Measurements from ENCODE around the gene ROBO2.

GRCh38 chr3:77244981-77245380 lies 205.1 kb downstream of the ROBO2 start:
- TF ChIP-seq, protein P1, sequence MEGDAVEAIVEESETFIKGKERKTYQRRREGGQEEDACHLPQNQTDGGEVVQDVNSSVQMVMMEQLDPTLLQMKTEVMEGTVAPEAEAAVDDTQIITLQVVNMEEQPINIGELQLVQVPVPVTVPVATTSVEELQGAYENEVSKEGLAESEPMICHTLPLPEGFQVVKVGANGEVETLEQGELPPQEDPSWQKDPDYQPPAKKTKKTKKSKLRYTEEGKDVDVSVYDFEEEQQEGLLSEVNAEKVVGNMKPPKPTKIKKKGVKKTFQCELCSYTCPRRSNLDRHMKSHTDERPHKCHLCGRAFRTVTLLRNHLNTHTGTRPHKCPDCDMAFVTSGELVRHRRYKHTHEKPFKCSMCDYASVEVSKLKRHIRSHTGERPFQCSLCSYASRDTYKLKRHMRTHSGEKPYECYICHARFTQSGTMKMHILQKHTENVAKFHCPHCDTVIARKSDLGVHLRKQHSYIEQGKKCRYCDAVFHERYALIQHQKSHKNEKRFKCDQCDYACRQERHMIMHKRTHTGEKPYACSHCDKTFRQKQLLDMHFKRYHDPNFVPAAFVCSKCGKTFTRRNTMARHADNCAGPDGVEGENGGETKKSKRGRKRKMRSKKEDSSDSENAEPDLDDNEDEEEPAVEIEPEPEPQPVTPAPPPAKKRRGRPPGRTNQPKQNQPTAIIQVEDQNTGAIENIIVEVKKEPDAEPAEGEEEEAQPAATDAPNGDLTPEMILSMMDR (IDR thresholded peaks at IDR 0.05), result no peak
- TF ChIP-seq ZFX (IDR thresholded peaks at IDR 0.05; ENCODE audit: borderline replicate concordance), result no peak

Measured in 22Rv1 (cell line).